GM10266 (cell line): Measurements from ENCODE around the gene LARP1.
"Not testable (repeated sequence)": the region's sequence is repeated elsewhere in the genome, so short reads cannot be mapped to it uniquely, and the experiment has no call there.

Experiments used
- DNase-seq: peaks from one replicate; pipeline ENCODE4 v3.0.0; 2012; ENCODE audit errors: extremely low spot score
- CTCF ChIP-seq: IDR thresholded peaks from 2 replicates; pipeline ENCODE4 v1.5.1; 2012; ENCODE audit warnings: mild to moderate bottlenecking, low read depth; ENCODE audit not compliant: control insufficient read depth, insufficient read depth; ENCODE audit errors: missing control alignments

LARP1 gene

DNA sequence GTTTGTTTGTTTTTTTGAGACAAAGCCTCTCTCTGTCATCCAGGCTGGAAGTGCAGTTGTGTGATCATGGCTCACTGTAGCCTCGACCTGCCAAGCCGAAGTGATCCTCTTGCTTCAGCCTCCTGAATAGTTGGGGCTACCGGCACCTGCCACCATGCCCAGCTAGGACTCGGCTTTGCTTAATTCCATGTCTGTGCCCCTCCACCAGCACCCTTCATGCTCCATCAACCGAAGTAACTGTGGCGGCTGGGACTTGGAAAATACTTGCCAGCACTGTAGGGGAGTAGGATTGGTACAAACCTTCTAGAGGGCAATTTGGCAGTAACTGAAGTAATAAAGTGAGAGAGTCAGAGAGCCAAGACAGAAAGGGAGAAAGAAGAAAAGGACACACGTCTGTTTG, 76.3 kb downstream of the LARP1 start:
- no peak for TF ChIP-seq CTCF

DNA sequence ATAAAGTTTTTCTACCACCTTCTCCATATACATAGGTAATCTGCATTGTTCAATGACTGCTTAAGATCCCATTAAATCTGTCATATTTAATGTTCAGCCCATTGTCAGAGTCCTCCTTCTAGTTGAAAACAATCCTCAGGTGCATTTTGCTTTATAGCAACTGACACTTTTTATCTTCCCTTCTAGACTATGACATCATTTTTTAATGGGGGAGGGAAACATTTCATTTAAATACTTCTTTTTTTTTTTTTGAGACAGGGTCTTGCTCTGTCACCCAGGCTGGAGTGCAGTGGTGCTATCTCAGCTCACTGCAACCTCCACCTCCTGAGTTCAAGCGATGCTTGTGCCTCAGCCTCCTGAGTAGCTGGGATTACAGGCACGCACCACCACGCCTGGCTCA, 77.6 kb downstream of the LARP1 start:
- DNase-seq, result not testable (repeated sequence)

More for the DNA sequence above, 76.3 kb downstream of the LARP1 start:
- no peak for DNase-seq

DNA sequence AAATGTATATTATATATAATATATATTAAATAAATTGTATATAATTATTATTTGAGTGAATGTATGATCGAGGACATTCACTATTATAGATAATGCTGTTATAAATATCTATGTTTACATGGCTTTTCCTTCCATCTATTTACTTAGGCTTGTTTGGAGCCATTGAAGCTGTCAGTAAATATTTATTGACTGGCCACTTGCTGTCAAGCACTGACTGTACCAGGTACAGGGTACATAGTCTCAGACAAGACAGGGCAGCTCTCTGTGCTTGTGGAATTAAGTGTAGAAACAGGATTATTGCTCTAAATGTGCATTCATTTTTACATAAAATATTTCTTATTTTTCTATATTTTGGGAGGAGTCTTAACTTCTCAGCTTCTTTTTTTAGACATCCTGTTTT, 78.9 kb downstream of the LARP1 start:
- no peak for DNase-seq
- TF ChIP-seq CTCF, result no peak

GRCh38 chr5:154835701-154836052, 80.5 kb downstream of the LARP1 start:
- DNase-seq, result not testable (repeated sequence)

DNA sequence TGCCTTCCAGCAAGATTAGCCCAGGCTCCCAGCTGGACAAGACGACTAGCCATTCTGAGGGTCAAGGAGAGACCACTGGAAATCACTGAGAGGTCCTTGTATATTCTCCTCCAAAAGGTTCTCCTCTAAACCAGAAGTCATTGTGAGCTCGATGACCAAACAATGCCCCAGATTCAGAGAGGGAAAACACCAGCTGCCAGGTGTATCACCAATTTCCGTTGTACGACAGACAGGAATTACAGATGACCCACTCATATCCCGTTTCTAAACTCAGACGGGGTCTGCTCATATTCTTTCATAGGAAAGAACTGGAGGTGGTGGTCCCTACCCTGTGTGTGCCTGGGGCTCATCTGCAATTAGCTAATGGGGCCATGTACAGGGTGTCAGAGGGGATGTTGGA, 81.0 kb downstream of the LARP1 start:
- no peak for DNase-seq
- no peak for TF ChIP-seq CTCF

GRCh38 chr5:154837009-154837901, 82.1 kb downstream of the LARP1 start:
- TF ChIP-seq CTCF, result no peak
- no peak for DNase-seq

GRCh38 chr5:154840435-154841272, 85.5 kb downstream of the LARP1 start:
- no peak for DNase-seq
- TF ChIP-seq CTCF, result no peak

DNA sequence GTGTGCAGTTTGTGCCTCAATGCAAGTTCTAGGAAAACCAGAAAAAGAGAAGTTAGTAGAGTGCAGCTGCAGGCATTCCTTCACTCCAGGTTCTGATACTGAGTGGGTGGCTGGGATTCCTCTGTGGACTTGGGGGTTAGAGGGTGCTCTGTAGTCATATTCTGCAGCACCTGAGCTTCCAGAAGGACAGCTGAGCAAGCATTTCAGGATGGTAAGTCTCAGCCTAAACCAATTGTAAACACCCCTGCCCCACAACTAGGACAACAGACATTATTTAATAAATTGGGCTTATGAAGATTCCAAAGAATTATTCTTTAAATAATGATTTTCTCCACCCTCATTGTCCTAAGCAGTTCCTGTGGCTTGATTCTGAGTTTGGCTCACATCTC, 86.1 kb downstream of the LARP1 start:
- no peak for DNase-seq
- no peak for TF ChIP-seq CTCF
